ENCODE data around the gene RAB6B. TPM values are rescaled to one million over a fixed set of nuclear protein-coding genes. Genes with fewer than 3 reads are reported as not detected.

RAB6B gene
- total and polyA plus RNA-seq, 2 experiments from 2014 or later = 2.6 to 9.1 TPM

- H3K27me3 ChIP-seq = no peaks in the 10 kb centered on the region
- no peak for DNase-seq (ENCODE audit: low spot score)
- H3K27ac ChIP-seq = no peak overlapping the region
- H4K20me1 ChIP-seq (ENCODE audit: insufficient read depth, poor library complexity, severe bottlenecking) = no peaks in the 10 kb centered on the region
- no peaks in the 10 kb centered on the region for H3K36me3 ChIP-seq (replicated peaks; ENCODE audit: insufficient read depth, low read depth)
- TF ChIP-seq EZH2 (IDR thresholded peaks at IDR 0.05; ENCODE audit: borderline replicate concordance) = no peak
- TF ChIP-seq CTCF (IDR thresholded peaks at IDR 0.05; ENCODE audit: poor library complexity) = no peak
- no peak for TF ChIP-seq EZH2phosphoT487 (IDR thresholded peaks at IDR 0.05; ENCODE audit: low read depth, severe bottlenecking, unreplicated experiment)
- no peaks in the 10 kb centered on the region for H3K4me1 ChIP-seq (ENCODE audit: insufficient read depth)
- H3K9me2 ChIP-seq (replicated peaks; ENCODE audit: insufficient read depth) = no peaks in the 10 kb centered on the region
- no peaks in the 10 kb centered on the region for H3K79me2 ChIP-seq
- no peak overlapping the region for H2AFZ ChIP-seq
- peaks cover 4% of the 10 kb centered on the region for H3K9me3 ChIP-seq (ENCODE audit: low read depth)
- WGBS (ENCODE audit: low lambda C conversion rate, missing lambda C conversion rate) = 60% methylated on average over 3 of the region's 3 CpGs
- H3K4me2 ChIP-seq = no peak overlapping the region
- H3K4me3 ChIP-seq = no peak overlapping the region
Observed at GRCh38 chr3:133797396-133798105, 98.1 kb downstream of the RAB6B start.

GRCh38 chr3:133792171-133792763, 103.4 kb downstream of the RAB6B start:
- Histone ChIP-seq H3K36me3 (replicated peaks; ENCODE audit: insufficient read depth, low read depth) (no peaks in the 10 kb centered on the region), H3K4me3 (no peak overlapping the region), H3K79me2 (no peaks in the 10 kb centered on the region), H3K4me1 (ENCODE audit: insufficient read depth) (no peaks in the 10 kb centered on the region), H3K9me3 (ENCODE audit: low read depth) (peaks cover 4% of the 10 kb centered on the region), H2AFZ (no peak overlapping the region), H3K9me2 (replicated peaks; ENCODE audit: insufficient read depth) (no peaks in the 10 kb centered on the region), H3K27me3 (no peaks in the 10 kb centered on the region), H3K27ac (no peak overlapping the region), H4K20me1 (ENCODE audit: insufficient read depth, poor library complexity, severe bottlenecking) (no peaks in the 10 kb centered on the region), H3K4me2 (no peak overlapping the region)
- no peak for DNase-seq (ENCODE audit: low spot score)
- 43% methylated on average over 9 of the region's 9 CpGs for WGBS (ENCODE audit: low lambda C conversion rate, missing lambda C conversion rate)
- TF ChIP-seq EZH2phosphoT487 (IDR thresholded peaks at IDR 0.05; ENCODE audit: low read depth, severe bottlenecking, unreplicated experiment) (no peak), CTCF (IDR thresholded peaks at IDR 0.05; ENCODE audit: poor library complexity) (no peak), EZH2 (IDR thresholded peaks at IDR 0.05; ENCODE audit: borderline replicate concordance) (no peak)

GRCh38 chr3:133788024-133788423, 107.7 kb downstream of the RAB6B start:
- H3K27ac ChIP-seq = no peak overlapping the region
- H3K36me3 ChIP-seq (replicated peaks; ENCODE audit: insufficient read depth, low read depth) = no peaks in the 10 kb centered on the region
- no peak overlapping the region for H3K4me3 ChIP-seq
- H3K9me3 ChIP-seq (ENCODE audit: low read depth) = peaks cover under 1% of the 10 kb centered on the region
- H3K79me2 ChIP-seq = no peaks in the 10 kb centered on the region
- H3K27me3 ChIP-seq = no peaks in the 10 kb centered on the region
- no peak for TF ChIP-seq EZH2 (IDR thresholded peaks at IDR 0.05; ENCODE audit: borderline replicate concordance)
- no peak for TF ChIP-seq EZH2phosphoT487 (IDR thresholded peaks at IDR 0.05; ENCODE audit: low read depth, severe bottlenecking, unreplicated experiment)
- TF ChIP-seq CTCF (IDR thresholded peaks at IDR 0.05; ENCODE audit: poor library complexity) = no peak
- H2AFZ ChIP-seq = no peak overlapping the region
- DNase-seq (ENCODE audit: low spot score) = no peak
- H3K4me1 ChIP-seq (ENCODE audit: insufficient read depth) = no peaks in the 10 kb centered on the region
- H3K9me2 ChIP-seq (replicated peaks; ENCODE audit: insufficient read depth) = no peaks in the 10 kb centered on the region
- WGBS (ENCODE audit: low lambda C conversion rate, missing lambda C conversion rate) = 67% methylated on average over 2 of the region's 2 CpGs
- H3K4me2 ChIP-seq = no peak overlapping the region
- no peaks in the 10 kb centered on the region for H4K20me1 ChIP-seq (ENCODE audit: insufficient read depth, poor library complexity, severe bottlenecking)
